PFSK-1 (cell line): ENCODE results near the gene NPM1.

ENCODE experiments used
- POLR2AphosphoS5 ChIP-seq: IDR thresholded peaks from 2 replicates; pipeline ENCODE4 v1.6.1; 2012; ENCODE audit warnings: low read depth, mild to moderate bottlenecking, control low read depth, low read length, moderate library complexity
- REST ChIP-seq, 2 experiments: IDR thresholded peaks; 2 replicates each; pipeline versions ENCODE4 v1.6.1 to v1.8.0; 2011 to 2012; ENCODE audit warnings: low read depth in 2 of 2, low read length in 2 of 2, control low read depth in 1 of 2, inconsistent platforms in 1 of 2, mild to moderate bottlenecking in 1 of 2, moderate library complexity in 1 of 2; ENCODE audit not compliant: insufficient read depth in 1 of 2
- SIN3A ChIP-seq: IDR thresholded peaks from 2 replicates; pipeline ENCODE4 v1.6.1; 2012; ENCODE audit warnings: mild to moderate bottlenecking, low read length, moderate library complexity, borderline replicate concordance; ENCODE audit not compliant: insufficient read depth
- TAF1 ChIP-seq: IDR thresholded peaks from 2 replicates; pipeline ENCODE4 v1.6.1; 2012; ENCODE audit warnings: low read length, control low read depth, borderline replicate concordance; ENCODE audit not compliant: insufficient read depth

- TF ChIP-seq REST (IDR thresholded peaks at IDR 0.05; ENCODE audit: insufficient read depth in 1 of 2, low read depth in 2 of 2, low read length in 2 of 2) (no peak), SIN3A (no peak), TAF1 (no peak), POLR2AphosphoS5 (no peak; the same call in 1 of the 2 replicates)
Observed at GRCh38 chr5:171415115-171415730, 27.6 kb downstream of the NPM1 start.
